H1 (cell line): ENCODE results near the gene GFAP. TPM values are rescaled to one million over a fixed set of nuclear protein-coding genes. Genes with fewer than 3 reads are reported as not detected.

Source experiments
- BRCA1 ChIP-seq: IDR thresholded peaks from 2 replicates; pipeline ENCODE4 v1.6.1; 2012; ENCODE audit warnings: low read depth, low read length, improper control_type of control experiment
- KDM4A ChIP-seq: IDR thresholded peaks from one replicate; pipeline ENCODE4 v1.7.1; 2012; ENCODE audit warnings: low read depth, mild to moderate bottlenecking, moderate library complexity, low read length, inconsistent platforms; ENCODE audit not compliant: severe bottlenecking
- SAP30 ChIP-seq: fragments of 300-600 bp; sonication (generic); IDR thresholded peaks from 2 replicates; pipeline ENCODE4 v1.7.1; 2012; ENCODE audit warnings: low read length, moderate library complexity, mild to moderate bottlenecking, inconsistent platforms; ENCODE audit not compliant: insufficient read depth, insufficient replicate concordance
- SP2 ChIP-seq: IDR thresholded peaks from 2 replicates; pipeline ENCODE4 v1.6.1; 2012; ENCODE audit warnings: mild to moderate bottlenecking, low read length, inconsistent platforms
- USF2 ChIP-seq: IDR thresholded peaks from 2 replicates; pipeline ENCODE4 v1.6.1; 2011; ENCODE audit warnings: low read length, improper control_type of control experiment
- YY1 ChIP-seq: IDR thresholded peaks from 2 replicates; pipeline ENCODE4 v1.6.1; 2011; ENCODE audit warnings: low read depth, mild to moderate bottlenecking, low read length
- ZNF274 ChIP-seq: IDR thresholded peaks from 2 replicates; pipeline ENCODE4 v1.7.0; 2012; ENCODE audit warnings: low read length, borderline replicate concordance; ENCODE audit errors: extremely low read depth
- polyA plus RNA-seq, 7 experiments: library from polyadenylated mRNA; depleted of rRNA in 3 of 7; stranded (reverse) in 5 of 7; unstranded in 2 of 7; fragments of >200 nt in 5 of 7; fragments of 200-250 nt in 2 of 7; gene quantifications; 1 replicate in 5 of 7; 2 replicates in 1 of 7; 4 replicates in 1 of 7; pipeline versions ENCODE4 v1.2.1 to v1.2.3, GENCODE V29; 2011 to 2013; ENCODE audit warnings: missing spikeins in 2 of 7, mixed read lengths in 2 of 7
- total RNA-seq: library from RNA; stranded (reverse); fragmentation: NEBNext Ultra II Directional; extraction: Animal tissue kit (Norgen Biotek cat#: 25700); gene quantifications from 2 replicates; pipeline ENCODE4 v1.2.1, GENCODE V29; 2021

GFAP gene
- total and polyA plus RNA-seq, 2 of the 8 experiments (the other 6 are each of a cell fraction or from before 2014, with no cell fraction given): 1.3 to 1.5 TPM

GRCh38 chr17:44912763-44913544 lies 2.3 kb downstream of the GFAP start (continued):
- TF ChIP-seq SAP30: no peak
- TF ChIP-seq BRCA1: no peak
- no peak for TF ChIP-seq ZNF274
- no peak for TF ChIP-seq SP2
- TF ChIP-seq YY1: no peak
- TF ChIP-seq USF2: no peak
- no peak for TF ChIP-seq KDM4A
